Cardiac atrium fibroblast (primary cell): ENCODE measurements around the gene NUP188. TPM values are rescaled to one million over a fixed set of nuclear protein-coding genes. Genes with fewer than 3 reads are reported as not detected.

Experiments
- total RNA-seq: library from RNA; depleted of rRNA; stranded (reverse); fragments of >200 nt; gene quantifications from 2 replicates; pipeline ENCODE4 v1.2.3, GENCODE V29; 2015

Gene NUP188, protein sequence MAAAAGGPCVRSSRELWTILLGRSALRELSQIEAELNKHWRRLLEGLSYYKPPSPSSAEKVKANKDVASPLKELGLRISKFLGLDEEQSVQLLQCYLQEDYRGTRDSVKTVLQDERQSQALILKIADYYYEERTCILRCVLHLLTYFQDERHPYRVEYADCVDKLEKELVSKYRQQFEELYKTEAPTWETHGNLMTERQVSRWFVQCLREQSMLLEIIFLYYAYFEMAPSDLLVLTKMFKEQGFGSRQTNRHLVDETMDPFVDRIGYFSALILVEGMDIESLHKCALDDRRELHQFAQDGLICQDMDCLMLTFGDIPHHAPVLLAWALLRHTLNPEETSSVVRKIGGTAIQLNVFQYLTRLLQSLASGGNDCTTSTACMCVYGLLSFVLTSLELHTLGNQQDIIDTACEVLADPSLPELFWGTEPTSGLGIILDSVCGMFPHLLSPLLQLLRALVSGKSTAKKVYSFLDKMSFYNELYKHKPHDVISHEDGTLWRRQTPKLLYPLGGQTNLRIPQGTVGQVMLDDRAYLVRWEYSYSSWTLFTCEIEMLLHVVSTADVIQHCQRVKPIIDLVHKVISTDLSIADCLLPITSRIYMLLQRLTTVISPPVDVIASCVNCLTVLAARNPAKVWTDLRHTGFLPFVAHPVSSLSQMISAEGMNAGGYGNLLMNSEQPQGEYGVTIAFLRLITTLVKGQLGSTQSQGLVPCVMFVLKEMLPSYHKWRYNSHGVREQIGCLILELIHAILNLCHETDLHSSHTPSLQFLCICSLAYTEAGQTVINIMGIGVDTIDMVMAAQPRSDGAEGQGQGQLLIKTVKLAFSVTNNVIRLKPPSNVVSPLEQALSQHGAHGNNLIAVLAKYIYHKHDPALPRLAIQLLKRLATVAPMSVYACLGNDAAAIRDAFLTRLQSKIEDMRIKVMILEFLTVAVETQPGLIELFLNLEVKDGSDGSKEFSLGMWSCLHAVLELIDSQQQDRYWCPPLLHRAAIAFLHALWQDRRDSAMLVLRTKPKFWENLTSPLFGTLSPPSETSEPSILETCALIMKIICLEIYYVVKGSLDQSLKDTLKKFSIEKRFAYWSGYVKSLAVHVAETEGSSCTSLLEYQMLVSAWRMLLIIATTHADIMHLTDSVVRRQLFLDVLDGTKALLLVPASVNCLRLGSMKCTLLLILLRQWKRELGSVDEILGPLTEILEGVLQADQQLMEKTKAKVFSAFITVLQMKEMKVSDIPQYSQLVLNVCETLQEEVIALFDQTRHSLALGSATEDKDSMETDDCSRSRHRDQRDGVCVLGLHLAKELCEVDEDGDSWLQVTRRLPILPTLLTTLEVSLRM (N-terminal part only)
- 26.5 and 33.2 TPM in 2 replicates for total RNA-seq

GRCh38 chr9:128947527-128948301 is at the start of gene NUP188, which contains the start of gene DOLK:
Gene NUP188, plus strand, starts transcription at chr9:128947699. Its CDS starts 21 bp downstream, at chr9:128947720.
Gene DOLK, minus strand, starts transcription at chr9:128947603. Its CDS starts 300 bp downstream, at chr9:128947303.

GRCh38 chr9:128920381-128921058 is 27.0 kb upstream of the NUP188 start, which contains the start of gene PHYHD1:
Gene PHYHD1, plus strand, starts transcription at chr9:128920982. Its CDS starts 1,342 bp downstream, at chr9:128922324.

DNA sequence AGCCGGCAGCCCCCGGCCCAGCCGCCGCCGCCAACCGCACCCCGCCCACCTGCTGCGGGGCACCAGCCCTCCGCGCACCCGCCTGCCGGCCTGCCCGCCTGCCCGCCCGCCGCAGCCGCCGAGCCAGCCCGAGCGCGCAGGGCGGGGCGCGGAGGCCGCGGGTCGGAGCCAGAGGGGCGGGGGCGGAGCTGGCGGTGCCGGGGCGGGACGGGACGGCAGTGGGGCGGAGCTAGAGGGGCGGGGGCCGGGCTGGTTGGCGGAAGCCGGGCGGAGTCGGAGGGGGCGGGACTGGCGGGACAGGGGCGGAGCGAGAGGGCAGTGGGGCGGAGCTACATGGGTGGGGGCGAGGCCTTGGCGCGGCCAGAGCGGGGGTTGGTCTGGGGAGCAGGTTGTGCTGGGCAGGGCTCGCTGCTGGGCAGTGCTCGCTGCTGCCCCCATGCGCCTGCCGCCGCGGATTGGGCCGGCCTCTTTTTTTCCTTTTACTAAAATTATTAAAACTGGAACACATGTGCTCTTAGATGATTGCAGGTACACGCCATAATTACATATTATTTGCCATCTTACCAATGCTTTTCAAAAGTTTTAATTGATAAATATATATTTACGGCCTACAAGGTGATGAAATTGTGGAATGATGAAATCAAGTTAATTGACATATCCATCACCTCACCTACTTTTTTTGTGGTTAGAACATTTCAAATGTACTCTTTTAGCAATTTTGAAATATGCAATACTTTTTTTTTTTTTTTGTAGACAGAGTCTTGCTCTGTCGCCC is 80.9 kb downstream of the NUP188 start, which contains the start of gene SH3GLB2:
Gene SH3GLB2, minus strand, starts transcription at position 140 of the 775 bp plus-strand sequence. CDS start 177 bp downstream, outside the sequence.

DNA sequence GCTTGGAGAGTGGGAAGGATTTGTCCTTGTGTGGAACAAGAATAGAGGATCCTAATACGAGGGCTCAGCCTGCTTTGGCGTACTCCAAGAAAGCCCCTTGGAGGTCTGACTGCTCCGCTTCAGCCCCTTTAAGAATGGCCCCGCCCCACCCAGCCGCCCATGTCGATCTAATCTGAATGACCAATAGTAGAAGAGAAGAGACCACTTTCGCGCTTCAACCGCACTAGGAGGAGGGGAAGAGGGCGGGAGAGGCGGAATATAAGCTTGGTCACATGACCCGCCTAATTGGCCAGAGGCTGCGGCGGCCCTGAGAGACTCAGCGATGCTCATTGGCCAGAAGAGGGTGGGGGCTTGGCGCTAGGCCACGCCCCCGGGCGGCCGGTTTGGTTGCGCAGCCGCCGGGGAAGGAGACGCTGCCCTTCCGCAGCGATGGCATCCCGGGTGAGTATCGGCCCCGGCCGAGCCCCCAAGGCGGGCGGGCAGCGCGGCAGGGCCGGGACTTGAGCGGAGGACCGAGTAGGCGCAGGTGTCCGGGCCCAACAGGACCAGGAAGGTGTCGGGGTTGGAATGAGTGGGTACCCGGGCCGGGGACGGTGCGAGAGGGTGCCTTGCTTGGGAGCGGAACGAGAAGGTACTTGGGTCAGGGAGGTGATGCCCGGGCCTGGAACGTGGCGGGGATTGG is 88.9 kb downstream of the NUP188 start, which contains the start of gene MIGA2:
Gene MIGA2, plus strand, starts transcription at position 386 of the 682 bp plus-strand sequence. CDS start 3,969 bp downstream, outside the sequence.

Other genes starting within 250 kb of the NUP188 start
- 0.65 and 9.7 TPM in 2 replicates for gene PKN3, start 245.2 kb upstream of the NUP188 start, total RNA-seq
- 39.0 and 44.4 TPM in 2 replicates for gene ZDHHC12, start 223.6 kb upstream of the NUP188 start, total RNA-seq
- gene ZER1, start 175.8 kb upstream of the NUP188 start, total RNA-seq: 23.7 and 46.9 TPM in 2 replicates
- gene TBC1D13, start 160.4 kb upstream of the NUP188 start, total RNA-seq: 14.3 and 30.7 TPM in 2 replicates
- 10.1 and 16.2 TPM in 2 replicates for gene ENDOG, start 129.2 kb upstream of the NUP188 start, total RNA-seq
- gene SPOUT1, start 117.9 kb upstream of the NUP188 start, total RNA-seq: 17.2 and 40.4 TPM in 2 replicates
- gene KYAT1, start 65.7 kb upstream of the NUP188 start, total RNA-seq: 2.9 and 5.2 TPM in 2 replicates
- 41.9 and 45.4 TPM in 2 replicates for gene LRRC8A, start 65.6 kb upstream of the NUP188 start, total RNA-seq
- 16.2 and 22.2 TPM in 2 replicates for gene PHYHD1, start 26.7 kb upstream of the NUP188 start, total RNA-seq
- 28.3 and 29.3 TPM in 2 replicates for gene DOLK, start 96 bp upstream of the NUP188 start, total RNA-seq
- 32.7 and 36.5 TPM in 2 replicates for gene SH3GLB2, start 80.6 kb downstream of the NUP188 start, total RNA-seq
- gene MIGA2, start 88.9 kb downstream of the NUP188 start, total RNA-seq: 16.6 and 31.9 TPM in 2 replicates
- gene DOLPP1, start 133.4 kb downstream of the NUP188 start, total RNA-seq: 10.3 and 11.2 TPM in 2 replicates
- gene CRAT, start 163.1 kb downstream of the NUP188 start, total RNA-seq: 49.8 and 54.1 TPM in 2 replicates
- gene PTPA, start 163.7 kb downstream of the NUP188 start, total RNA-seq: 141 and 146 TPM in 2 replicates
- 55.6 and 58.3 TPM in 2 replicates for gene IER5L, start 230.6 kb downstream of the NUP188 start, total RNA-seq